ENCODE measurements around the gene GPR84. TPM values are rescaled to one million over a fixed set of nuclear protein-coding genes. Genes with fewer than 3 reads are reported as not detected.
A peak's percentile ranks its signal among the peaks of the same experiment; 100 is the strongest.

GPR84 gene
- total and polyA plus RNA-seq, 2 of the 13 experiments (the other 11 are each of a cell fraction or from before 2014, with no cell fraction given) = not detected

GRCh38 chr12:54328595-54329337 is 35.5 kb downstream of the GPR84 start (continued):
- no peak for TF ChIP-seq SCMH1 (CRISPR knock-in tag; IDR thresholded peaks at IDR 0.05; ENCODE audit: borderline replicate concordance)
- TF ChIP-seq, protein P1, sequence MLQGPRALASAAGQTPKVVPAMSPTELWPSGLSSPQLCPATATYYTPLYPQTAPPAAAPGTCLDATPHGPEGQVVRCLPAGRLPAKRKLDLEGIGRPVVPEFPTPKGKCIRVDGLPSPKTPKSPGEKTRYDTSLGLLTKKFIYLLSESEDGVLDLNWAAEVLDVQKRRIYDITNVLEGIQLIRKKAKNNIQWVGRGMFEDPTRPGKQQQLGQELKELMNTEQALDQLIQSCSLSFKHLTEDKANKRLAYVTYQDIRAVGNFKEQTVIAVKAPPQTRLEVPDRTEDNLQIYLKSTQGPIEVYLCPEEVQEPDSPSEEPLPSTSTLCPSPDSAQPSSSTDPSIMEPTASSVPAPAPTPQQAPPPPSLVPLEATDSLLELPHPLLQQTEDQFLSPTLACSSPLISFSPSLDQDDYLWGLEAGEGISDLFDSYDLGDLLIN (CRISPR knock-in tag; IDR thresholded peaks at IDR 0.05; ENCODE audit: borderline replicate concordance) = no peak
- TF ChIP-seq NR2F2 (IDR thresholded peaks at IDR 0.05; ENCODE audit: borderline replicate concordance, low read depth) = 0 out of 2 replicates have a peak, but pooled peaks have one; percentile 30
- TF ChIP-seq NFIB (CRISPR knock-in tag; IDR thresholded peaks at IDR 0.05; ENCODE audit: borderline replicate concordance) = no peak
- no peak for TF ChIP-seq SMC3 (IDR thresholded peaks at IDR 0.05; ENCODE audit: low read length)
- TF ChIP-seq ZNF264 (CRISPR knock-in tag; IDR thresholded peaks at IDR 0.05) = no peak
- no peak for TF ChIP-seq JDP2 (CRISPR knock-in tag; IDR thresholded peaks at IDR 0.05; ENCODE audit: borderline replicate concordance)
- TF ChIP-seq, protein P2, sequence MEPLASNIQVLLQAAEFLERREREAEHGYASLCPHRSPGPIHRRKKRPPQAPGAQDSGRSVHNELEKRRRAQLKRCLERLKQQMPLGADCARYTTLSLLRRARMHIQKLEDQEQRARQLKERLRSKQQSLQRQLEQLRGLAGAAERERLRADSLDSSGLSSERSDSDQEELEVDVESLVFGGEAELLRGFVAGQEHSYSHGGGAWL (CRISPR knock-in tag; IDR thresholded peaks at IDR 0.05) = no peak
- peak; percentile 42; the same call in 1 of the 2 replicates for TF ChIP-seq CBFB (CRISPR knock-in tag; IDR thresholded peaks at IDR 0.05)
- TF ChIP-seq ZNF251 (CRISPR knock-in tag; IDR thresholded peaks at IDR 0.05) = no peak
- TF ChIP-seq KAT7 (CRISPR knock-in tag; IDR thresholded peaks at IDR 0.05; ENCODE audit: borderline replicate concordance) = no peak
- TF ChIP-seq TAF15 (IDR thresholded peaks at IDR 0.05; ENCODE audit: low read depth, low read length, poor library complexity, severe bottlenecking) = no peak
- TF ChIP-seq, protein P3, sequence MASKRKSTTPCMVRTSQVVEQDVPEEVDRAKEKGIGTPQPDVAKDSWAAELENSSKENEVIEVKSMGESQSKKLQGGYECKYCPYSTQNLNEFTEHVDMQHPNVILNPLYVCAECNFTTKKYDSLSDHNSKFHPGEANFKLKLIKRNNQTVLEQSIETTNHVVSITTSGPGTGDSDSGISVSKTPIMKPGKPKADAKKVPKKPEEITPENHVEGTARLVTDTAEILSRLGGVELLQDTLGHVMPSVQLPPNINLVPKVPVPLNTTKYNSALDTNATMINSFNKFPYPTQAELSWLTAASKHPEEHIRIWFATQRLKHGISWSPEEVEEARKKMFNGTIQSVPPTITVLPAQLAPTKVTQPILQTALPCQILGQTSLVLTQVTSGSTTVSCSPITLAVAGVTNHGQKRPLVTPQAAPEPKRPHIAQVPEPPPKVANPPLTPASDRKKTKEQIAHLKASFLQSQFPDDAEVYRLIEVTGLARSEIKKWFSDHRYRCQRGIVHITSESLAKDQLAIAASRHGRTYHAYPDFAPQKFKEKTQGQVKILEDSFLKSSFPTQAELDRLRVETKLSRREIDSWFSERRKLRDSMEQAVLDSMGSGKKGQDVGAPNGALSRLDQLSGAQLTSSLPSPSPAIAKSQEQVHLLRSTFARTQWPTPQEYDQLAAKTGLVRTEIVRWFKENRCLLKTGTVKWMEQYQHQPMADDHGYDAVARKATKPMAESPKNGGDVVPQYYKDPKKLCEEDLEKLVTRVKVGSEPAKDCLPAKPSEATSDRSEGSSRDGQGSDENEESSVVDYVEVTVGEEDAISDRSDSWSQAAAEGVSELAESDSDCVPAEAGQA (IDR thresholded peaks at IDR 0.05; ENCODE audit: low read depth) = no peak
- TF ChIP-seq, protein P3 (CRISPR knock-in tag; IDR thresholded peaks at IDR 0.05; ENCODE audit: borderline replicate concordance) = no peak
- TF ChIP-seq MIER2 (CRISPR knock-in tag; IDR thresholded peaks at IDR 0.05) = no peak
- TF ChIP-seq ZNF775 (CRISPR knock-in tag; IDR thresholded peaks at IDR 0.05; ENCODE audit: borderline replicate concordance) = no peak
- TF ChIP-seq, protein P4, sequence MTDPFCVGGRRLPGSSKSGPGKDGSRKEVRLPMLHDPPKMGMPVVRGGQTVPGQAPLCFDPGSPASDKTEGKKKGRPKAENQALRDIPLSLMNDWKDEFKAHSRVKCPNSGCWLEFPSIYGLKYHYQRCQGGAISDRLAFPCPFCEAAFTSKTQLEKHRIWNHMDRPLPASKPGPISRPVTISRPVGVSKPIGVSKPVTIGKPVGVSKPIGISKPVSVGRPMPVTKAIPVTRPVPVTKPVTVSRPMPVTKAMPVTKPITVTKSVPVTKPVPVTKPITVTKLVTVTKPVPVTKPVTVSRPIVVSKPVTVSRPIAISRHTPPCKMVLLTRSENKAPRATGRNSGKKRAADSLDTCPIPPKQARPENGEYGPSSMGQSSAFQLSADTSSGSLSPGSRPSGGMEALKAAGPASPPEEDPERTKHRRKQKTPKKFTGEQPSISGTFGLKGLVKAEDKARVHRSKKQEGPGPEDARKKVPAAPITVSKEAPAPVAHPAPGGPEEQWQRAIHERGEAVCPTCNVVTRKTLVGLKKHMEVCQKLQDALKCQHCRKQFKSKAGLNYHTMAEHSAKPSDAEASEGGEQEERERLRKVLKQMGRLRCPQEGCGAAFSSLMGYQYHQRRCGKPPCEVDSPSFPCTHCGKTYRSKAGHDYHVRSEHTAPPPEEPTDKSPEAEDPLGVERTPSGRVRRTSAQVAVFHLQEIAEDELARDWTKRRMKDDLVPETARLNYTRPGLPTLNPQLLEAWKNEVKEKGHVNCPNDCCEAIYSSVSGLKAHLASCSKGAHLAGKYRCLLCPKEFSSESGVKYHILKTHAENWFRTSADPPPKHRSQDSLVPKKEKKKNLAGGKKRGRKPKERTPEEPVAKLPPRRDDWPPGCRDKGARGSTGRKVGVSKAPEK (CRISPR knock-in tag; IDR thresholded peaks at IDR 0.05; ENCODE audit: borderline replicate concordance) = no peak
- no peak for TF ChIP-seq RFX5 (IDR thresholded peaks at IDR 0.05; ENCODE audit: low read depth, low read length)
- no peak for TF ChIP-seq ZNF747 (CRISPR knock-in tag; IDR thresholded peaks at IDR 0.05; ENCODE audit: borderline replicate concordance)
